NCI-H526 (cell line): ENCODE measurements around the gene LY6G6D.

Experiments
- DNase-seq, 2 experiments: peaks; one replicate each; lab custom pipeline; 2025; lab: John Stamatoyannopoulos, UW

Gene LY6G6D

GRCh38 chr6:31736021-31736767 lies 21.0 kb downstream of the LY6G6D start, which contains the start of gene CLIC1:
Gene CLIC1, minus strand, starts transcription at chr6:31736530. Its CDS starts 230 bp downstream, at chr6:31736300.
- peak; percentile 58 to 89 for DNase-seq

- DNase-seq: no peak
These were observed 21.7 kb downstream of the LY6G6D start for GRCh38 chr6:31736768-31737314.

GRCh38 chr6:31737315-31737990 lies 22.3 kb downstream of the LY6G6D start:
- DNase-seq: peak; percentile 53 to 66

- DNase-seq: peak; percentile 65 to 75
These were observed 23.1 kb downstream of the LY6G6D start for GRCh38 chr6:31737991-31738979.

- peak; percentile 97 to 99 for DNase-seq
These were observed 24.7 kb downstream of the LY6G6D start, which contains the start of gene MSH5 for GRCh38 chr6:31739639-31740396. Gene MSH5, plus strand, starts transcription at chr6:31740005. Its CDS starts 462 bp downstream, at chr6:31740467.

GRCh38 chr6:31740397-31741223 lies 25.5 kb downstream of the LY6G6D start:
- no peak for DNase-seq

- DNase-seq: no peak
These were observed 26.7 kb downstream of the LY6G6D start for GRCh38 chr6:31741815-31742214.

- no peak for DNase-seq
These were observed 27.7 kb downstream of the LY6G6D start for GRCh38 chr6:31742894-31743293.

GRCh38 chr6:31744422-31744821 lies 29.3 kb downstream of the LY6G6D start:
- no peak for DNase-seq

GRCh38 chr6:31749301-31750036 lies 34.3 kb downstream of the LY6G6D start:
- no peak for DNase-seq

GRCh38 chr6:31750411-31751022 lies 35.4 kb downstream of the LY6G6D start:
- DNase-seq: no peak

GRCh38 chr6:31752739-31753319 lies 37.7 kb downstream of the LY6G6D start:
- no peak for DNase-seq

- DNase-seq: no peak
These were observed 43.1 kb downstream of the LY6G6D start for GRCh38 chr6:31758281-31758680.

GRCh38 chr6:31760790-31761189 lies 45.6 kb downstream of the LY6G6D start:
- no peak for DNase-seq

- DNase-seq: no peak
These were observed 46.2 kb downstream of the LY6G6D start for GRCh38 chr6:31761343-31761742.

- DNase-seq: no peak
These were observed 47.2 kb downstream of the LY6G6D start, which contains the start of gene SAPCD1 for GRCh38 chr6:31762356-31762755. Gene SAPCD1, plus strand, starts transcription at chr6:31762656. Its CDS starts 399 bp downstream, at chr6:31763055.

- DNase-seq: no peak
These were observed 47.9 kb downstream of the LY6G6D start for GRCh38 chr6:31762878-31763618.

GRCh38 chr6:31763619-31763940 lies 48.4 kb downstream of the LY6G6D start:
- DNase-seq: peak; percentile 27 to 60
